NT2/D1 (cell line): ENCODE data around the gene LDLRAD4.

Experiments
- DNase-seq: peaks from one replicate; pipeline ENCODE4 v3.0.0-alpha.2; 2011; ENCODE audit warnings: low read depth, low spot score
- H3K27me3 ChIP-seq: 2 replicates; pipeline ENCODE4 v1.6.0; 2011; ENCODE audit warnings: mild to moderate bottlenecking; ENCODE audit not compliant: insufficient read length, insufficient read depth
- H3K36me3 ChIP-seq: 2 replicates; pipeline ENCODE4 v1.6.1; 2011; ENCODE audit warnings: mild to moderate bottlenecking, low read length, mixed read lengths; ENCODE audit not compliant: insufficient read depth, insufficient read length
- H3K4me1 ChIP-seq: 2 replicates; pipeline ENCODE4 v1.5.1; 2011; ENCODE audit not compliant: insufficient read depth, insufficient read length
- H3K4me3 ChIP-seq: 2 replicates; pipeline ENCODE4 v1.5.1; 2011; ENCODE audit warnings: low read depth; ENCODE audit not compliant: insufficient read length
- H3K9ac ChIP-seq: 2 replicates; pipeline ENCODE4 v1.6.0; 2011; ENCODE audit warnings: low read depth; ENCODE audit not compliant: insufficient read length
- H3K9me3 ChIP-seq: 2 replicates; pipeline ENCODE4 v1.5.1; 2011; ENCODE audit warnings: mild to moderate bottlenecking, low read length; ENCODE audit not compliant: insufficient read depth
- SUZ12 ChIP-seq: IDR thresholded peaks from 2 replicates; pipeline ENCODE4 v1.6.1; 2011; ENCODE audit not compliant: insufficient read length, insufficient read depth; ENCODE audit errors: extremely low read depth
- YY1 ChIP-seq: IDR thresholded peaks from 2 replicates; pipeline ENCODE4 v1.6.1; 2011; ENCODE audit not compliant: insufficient read length, insufficient read depth
- ZNF274 ChIP-seq: IDR thresholded peaks from 2 replicates; pipeline ENCODE4 v1.6.1; 2011; ENCODE audit warnings: mild to moderate bottlenecking, low read depth, low read length

LDLRAD4 gene

DNA sequence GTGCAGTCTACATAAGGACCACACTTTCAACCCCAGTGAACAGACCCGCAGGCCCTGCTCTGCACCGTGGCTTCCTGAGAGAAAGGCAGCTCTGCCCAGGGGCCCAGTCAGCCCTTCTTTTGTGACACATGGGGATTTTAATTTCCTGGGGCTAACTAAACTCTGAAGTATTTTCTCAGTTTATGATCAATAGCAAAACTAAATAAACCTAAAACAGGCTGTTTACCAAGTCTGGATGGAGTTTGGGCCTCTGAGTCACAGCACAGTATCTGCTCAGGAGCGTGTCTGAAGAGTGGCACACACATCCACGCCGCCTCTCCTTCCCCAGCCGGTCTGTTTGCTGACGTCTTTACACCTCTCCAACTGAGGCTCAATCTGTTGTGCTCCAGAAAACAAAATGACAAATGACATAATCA lies 72.3 kb downstream of the LDLRAD4 start:
- Histone ChIP-seq H3K27me3 (no peaks in the 10 kb centered on the region), H3K4me1 (no peaks in the 10 kb centered on the region), H3K4me3 (no peak overlapping the region), H3K9ac (no peak overlapping the region), H3K9me3 (no peaks in the 10 kb centered on the region), H3K36me3 (no peaks in the 10 kb centered on the region)
- no peak for DNase-seq
- TF ChIP-seq SUZ12 = no peak
- TF ChIP-seq YY1 = no peak
- TF ChIP-seq ZNF274 = no peak

DNA sequence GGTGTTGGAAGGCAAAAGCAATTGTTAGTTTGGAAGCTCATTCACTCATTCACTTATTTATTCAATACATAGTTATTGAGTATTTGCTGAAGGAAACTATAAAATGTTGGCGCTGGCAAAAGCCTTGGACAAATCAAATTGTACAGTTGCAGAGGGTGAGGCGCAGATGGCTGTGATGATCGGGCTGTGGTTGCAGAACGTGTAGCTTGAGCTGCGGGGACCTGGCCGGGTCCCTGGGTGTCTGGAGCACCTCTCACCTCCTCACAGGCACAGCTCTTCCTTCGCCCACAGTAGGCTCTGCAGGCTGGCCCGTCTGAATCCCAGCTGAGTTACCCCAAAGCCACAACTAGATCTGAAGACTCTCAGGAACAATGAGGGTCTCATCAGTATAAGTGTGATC lies 72.7 kb downstream of the LDLRAD4 start:
- Histone ChIP-seq H3K4me1 (no peaks in the 10 kb centered on the region), H3K27me3 (no peaks in the 10 kb centered on the region), H3K36me3 (no peaks in the 10 kb centered on the region), H3K4me3 (no peak overlapping the region), H3K9me3 (no peaks in the 10 kb centered on the region), H3K9ac (no peak overlapping the region)
- TF ChIP-seq SUZ12 (no peak), YY1 (no peak), ZNF274 (no peak)
- DNase-seq = no peak

- no peak for DNase-seq
- Histone ChIP-seq H3K36me3 (no peaks in the 10 kb centered on the region), H3K9ac (no peak overlapping the region), H3K4me3 (no peak overlapping the region), H3K27me3 (no peaks in the 10 kb centered on the region), H3K9me3 (no peaks in the 10 kb centered on the region), H3K4me1 (no peaks in the 10 kb centered on the region)
- TF ChIP-seq YY1 (no peak), ZNF274 (no peak)
Measured at GRCh38 chr18:13291745-13292447, 73.3 kb downstream of the LDLRAD4 start.

DNA sequence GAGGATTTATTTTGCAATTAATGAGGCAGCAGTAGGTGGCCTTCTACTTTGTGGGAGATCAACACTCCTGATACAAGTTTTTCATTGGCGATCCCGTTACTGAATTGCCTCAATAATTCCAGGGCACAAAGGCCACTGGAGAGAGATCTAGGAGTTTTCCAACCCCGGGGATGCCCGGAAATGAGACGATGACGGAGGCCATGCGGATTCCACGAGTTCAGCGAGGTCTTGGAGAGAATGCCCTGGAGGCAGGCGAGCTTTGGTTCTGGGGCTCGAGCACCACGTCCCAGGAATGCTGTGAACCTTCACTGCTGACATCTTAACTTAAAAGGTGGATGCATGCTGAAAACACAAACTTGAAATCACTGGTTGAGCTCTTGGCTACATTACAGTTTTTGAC lies 74.2 kb downstream of the LDLRAD4 start:
- H3K4me3 ChIP-seq = no peak overlapping the region
- no peaks in the 10 kb centered on the region for H3K36me3 ChIP-seq

DNA sequence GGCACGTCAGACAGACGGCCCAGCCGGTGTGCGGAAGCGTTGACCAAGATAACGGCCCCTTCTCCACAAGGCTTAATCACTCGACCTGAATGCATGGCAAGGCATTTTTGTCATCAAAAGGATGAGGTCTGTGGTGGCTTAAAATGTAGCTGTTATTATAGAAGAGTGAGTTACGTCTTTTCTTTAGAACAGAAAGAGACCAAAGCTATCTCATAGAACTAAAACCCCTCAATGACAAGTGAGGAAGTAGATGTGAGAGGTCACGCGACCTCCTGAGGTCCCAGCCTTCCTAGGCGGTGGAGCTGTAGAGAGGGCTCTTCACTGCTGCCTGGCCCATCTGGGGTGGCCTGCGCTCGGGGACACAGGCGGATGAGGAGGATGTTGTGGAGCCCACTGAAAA lies 75.7 kb downstream of the LDLRAD4 start:
- DNase-seq = no peak
- no peaks in the 10 kb centered on the region for H3K36me3 ChIP-seq
- no peaks in the 10 kb centered on the region for H3K4me1 ChIP-seq
- no peak overlapping the region for H3K4me3 ChIP-seq
- no peaks in the 10 kb centered on the region for H3K9me3 ChIP-seq
- TF ChIP-seq ZNF274 (no peak), SUZ12 (no peak), YY1 (no peak)
- H3K27me3 ChIP-seq = no peaks in the 10 kb centered on the region
- H3K9ac ChIP-seq = no peak overlapping the region

More for the DNA sequence above, 74.2 kb downstream of the LDLRAD4 start:
- no peak for TF ChIP-seq SUZ12
- no peak for DNase-seq
- Histone ChIP-seq H3K27me3 (no peaks in the 10 kb centered on the region), H3K9me3 (no peaks in the 10 kb centered on the region), H3K4me1 (no peaks in the 10 kb centered on the region), H3K9ac (no peak overlapping the region)

GRCh38 chr18:13295894-13296293 lies 77.3 kb downstream of the LDLRAD4 start:
- H3K36me3 ChIP-seq = no peaks in the 10 kb centered on the region
- H3K4me1 ChIP-seq = no peaks in the 10 kb centered on the region

DNA sequence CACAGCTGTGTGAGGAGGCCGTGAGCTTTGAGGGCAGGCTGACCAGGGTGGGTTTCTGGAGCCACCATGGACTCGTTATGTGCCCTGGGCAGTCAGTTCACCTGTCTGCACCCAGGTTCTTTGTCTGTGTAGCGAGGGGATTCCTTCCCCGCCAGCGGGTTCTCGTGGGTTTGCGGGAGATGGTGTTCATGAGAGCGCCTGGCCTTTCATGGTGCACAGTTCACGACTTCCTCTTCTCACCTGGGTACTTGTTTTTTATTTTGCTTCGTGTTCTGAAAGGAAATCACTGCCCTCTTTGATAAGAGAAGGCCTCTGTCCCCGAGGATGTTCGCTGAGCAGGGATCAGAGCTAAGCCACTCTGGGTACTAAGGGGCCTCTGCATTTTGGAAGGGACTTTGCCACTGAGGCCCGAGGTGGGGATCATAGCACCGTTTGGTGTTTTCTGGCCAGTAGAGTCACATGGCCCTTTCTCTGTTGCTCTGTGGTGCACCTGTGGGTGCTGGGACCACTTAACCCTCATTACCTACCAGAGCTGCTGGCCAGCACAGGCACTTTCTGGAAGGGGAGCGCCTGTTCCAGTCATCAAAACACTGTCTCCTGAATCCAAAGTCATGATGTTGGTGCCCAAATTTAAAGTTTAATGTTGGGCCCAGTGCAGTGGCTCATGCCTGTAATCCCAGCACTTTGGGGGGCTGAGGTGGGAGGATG lies 78.5 kb downstream of the LDLRAD4 start:
- DNase-seq = no peak
- no peak overlapping the region for H3K9ac ChIP-seq
- TF ChIP-seq ZNF274 (no peak), SUZ12 (no peak), YY1 (no peak)
- H3K4me3 ChIP-seq = no peak overlapping the region
- H3K4me1 ChIP-seq = peaks cover 4% of the 10 kb centered on the region
- no peaks in the 10 kb centered on the region for H3K9me3 ChIP-seq
- H3K27me3 ChIP-seq = no peaks in the 10 kb centered on the region
- no peaks in the 10 kb centered on the region for H3K36me3 ChIP-seq

More at GRCh38 chr18:13295894-13296293, 77.3 kb downstream of the LDLRAD4 start:
- H3K4me3 ChIP-seq = no peak overlapping the region
- no peak for DNase-seq
- no peak overlapping the region for H3K9ac ChIP-seq
- H3K27me3 ChIP-seq = no peaks in the 10 kb centered on the region
- no peaks in the 10 kb centered on the region for H3K9me3 ChIP-seq
- TF ChIP-seq YY1 (no peak), SUZ12 (no peak), ZNF274 (no peak)
